HG03460 (cell line): Measurements from ENCODE around the gene WWP2.
"Not testable (repeated sequence)": the region's sequence is repeated elsewhere in the genome, so short reads cannot be mapped to it uniquely, and the experiment has no call there.

Experiments
- ATAC-seq: cut with Tn5 transposase; IDR thresholded peaks from one replicate; pipeline ENCODE4 v1.9.1; 2021; ENCODE audit not compliant: unreplicated experiment

WWP2 gene

GRCh38 chr16:69939821-69940585 lies 177.9 kb downstream of the WWP2 start:
- ATAC-seq = no peak

GRCh38 chr16:69940676-69941075 lies 178.5 kb downstream of the WWP2 start:
- ATAC-seq = no peak

- ATAC-seq = no peak
Observed at GRCh38 chr16:69941251-69942098, 179.3 kb downstream of the WWP2 start.

- ATAC-seq = no peak
Observed at GRCh38 chr16:69942099-69942491, 180.0 kb downstream of the WWP2 start.

- ATAC-seq = no peak
Observed at GRCh38 chr16:69942627-69943170, 180.6 kb downstream of the WWP2 start.

GRCh38 chr16:69943241-69944036 lies 181.3 kb downstream of the WWP2 start:
- not testable (repeated sequence) for ATAC-seq

GRCh38 chr16:69950411-69950810 lies 188.3 kb downstream of the WWP2 start:
- ATAC-seq = not testable (repeated sequence)

- not testable (repeated sequence) for ATAC-seq
Observed at GRCh38 chr16:69951017-69951671, 189.0 kb downstream of the WWP2 start, which contains the start of gene CLEC18A. Gene CLEC18A, plus strand, starts transcription at chr16:69951334. Its CDS starts 33 bp downstream, at chr16:69951367.

GRCh38 chr16:69951672-69952031 lies 189.5 kb downstream of the WWP2 start:
- ATAC-seq = not testable (repeated sequence)

- not testable (repeated sequence) for ATAC-seq
Observed at GRCh38 chr16:69952116-69952515, 190.0 kb downstream of the WWP2 start.

- ATAC-seq = not testable (repeated sequence)
Observed at GRCh38 chr16:69952572-69953355, 190.6 kb downstream of the WWP2 start.

GRCh38 chr16:69954241-69954640 lies 192.1 kb downstream of the WWP2 start:
- ATAC-seq = not testable (repeated sequence)

- ATAC-seq = not testable (repeated sequence)
Observed at GRCh38 chr16:69963312-69963711, 201.2 kb downstream of the WWP2 start.

- not testable (repeated sequence) for ATAC-seq
Observed at GRCh38 chr16:69964960-69965660, 203.0 kb downstream of the WWP2 start.

GRCh38 chr16:69965661-69966054 lies 203.5 kb downstream of the WWP2 start:
- not testable (repeated sequence) for ATAC-seq

- ATAC-seq = not testable (repeated sequence)
Observed at GRCh38 chr16:69967688-69968087, 205.6 kb downstream of the WWP2 start.

- ATAC-seq = not testable (repeated sequence)
Observed at GRCh38 chr16:69968125-69968524, 206.0 kb downstream of the WWP2 start.

- not testable (repeated sequence) for ATAC-seq
Observed at GRCh38 chr16:69969657-69970056, 207.5 kb downstream of the WWP2 start.

- ATAC-seq = not testable (repeated sequence)
Observed at GRCh38 chr16:69972120-69972519, 210.0 kb downstream of the WWP2 start.
